Measurements from ENCODE around the gene AP2A2.
A peak's percentile ranks its signal among the peaks of the same experiment; 100 is the strongest.

AP2A2 gene

DNA sequence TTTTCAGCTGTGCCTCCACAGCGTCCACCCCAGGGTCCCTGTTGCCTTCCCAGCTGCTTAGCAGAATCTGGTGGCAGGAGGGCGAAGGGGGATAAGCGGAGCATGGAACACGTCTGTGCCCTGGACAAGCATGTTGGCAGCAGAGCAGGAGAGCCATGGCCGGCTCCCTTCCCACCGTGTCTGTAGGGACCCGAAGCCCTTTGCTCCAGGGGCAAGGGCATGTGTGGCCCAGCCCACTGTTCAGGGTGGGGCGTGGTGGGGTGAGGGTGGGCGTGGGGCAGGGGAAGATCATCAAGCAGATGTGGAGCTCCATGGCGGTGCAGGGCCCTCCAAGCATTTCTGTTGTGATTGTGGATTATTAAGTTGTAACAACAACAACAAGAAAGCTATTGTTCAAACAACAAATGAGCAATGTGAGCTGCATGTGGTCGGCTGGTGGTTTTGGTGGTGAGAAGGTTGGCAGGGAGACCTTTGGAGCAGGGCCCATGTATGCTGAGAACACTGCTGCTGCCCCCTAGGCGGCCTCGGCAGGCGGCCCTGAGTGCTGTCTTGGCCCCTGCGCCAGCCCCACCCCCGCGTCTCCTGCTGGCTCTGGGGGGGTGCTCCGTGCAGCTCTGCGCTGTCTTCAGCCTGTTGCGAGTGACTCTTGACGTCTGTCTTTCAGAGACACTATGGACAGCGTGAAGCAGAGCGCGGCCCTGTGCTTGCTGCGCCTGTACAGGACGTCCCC lies 50.9 kb downstream of the AP2A2 start:
- peak; percentile 71 for DNase-seq (ENCODE audit: low read depth)
- TF ChIP-seq, protein P1, sequence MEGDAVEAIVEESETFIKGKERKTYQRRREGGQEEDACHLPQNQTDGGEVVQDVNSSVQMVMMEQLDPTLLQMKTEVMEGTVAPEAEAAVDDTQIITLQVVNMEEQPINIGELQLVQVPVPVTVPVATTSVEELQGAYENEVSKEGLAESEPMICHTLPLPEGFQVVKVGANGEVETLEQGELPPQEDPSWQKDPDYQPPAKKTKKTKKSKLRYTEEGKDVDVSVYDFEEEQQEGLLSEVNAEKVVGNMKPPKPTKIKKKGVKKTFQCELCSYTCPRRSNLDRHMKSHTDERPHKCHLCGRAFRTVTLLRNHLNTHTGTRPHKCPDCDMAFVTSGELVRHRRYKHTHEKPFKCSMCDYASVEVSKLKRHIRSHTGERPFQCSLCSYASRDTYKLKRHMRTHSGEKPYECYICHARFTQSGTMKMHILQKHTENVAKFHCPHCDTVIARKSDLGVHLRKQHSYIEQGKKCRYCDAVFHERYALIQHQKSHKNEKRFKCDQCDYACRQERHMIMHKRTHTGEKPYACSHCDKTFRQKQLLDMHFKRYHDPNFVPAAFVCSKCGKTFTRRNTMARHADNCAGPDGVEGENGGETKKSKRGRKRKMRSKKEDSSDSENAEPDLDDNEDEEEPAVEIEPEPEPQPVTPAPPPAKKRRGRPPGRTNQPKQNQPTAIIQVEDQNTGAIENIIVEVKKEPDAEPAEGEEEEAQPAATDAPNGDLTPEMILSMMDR (conservative IDR thresholded peaks at IDR 0.05; ENCODE audit: control insufficient read depth, insufficient read depth, low read depth, low read length): peak; percentile 24

DNA sequence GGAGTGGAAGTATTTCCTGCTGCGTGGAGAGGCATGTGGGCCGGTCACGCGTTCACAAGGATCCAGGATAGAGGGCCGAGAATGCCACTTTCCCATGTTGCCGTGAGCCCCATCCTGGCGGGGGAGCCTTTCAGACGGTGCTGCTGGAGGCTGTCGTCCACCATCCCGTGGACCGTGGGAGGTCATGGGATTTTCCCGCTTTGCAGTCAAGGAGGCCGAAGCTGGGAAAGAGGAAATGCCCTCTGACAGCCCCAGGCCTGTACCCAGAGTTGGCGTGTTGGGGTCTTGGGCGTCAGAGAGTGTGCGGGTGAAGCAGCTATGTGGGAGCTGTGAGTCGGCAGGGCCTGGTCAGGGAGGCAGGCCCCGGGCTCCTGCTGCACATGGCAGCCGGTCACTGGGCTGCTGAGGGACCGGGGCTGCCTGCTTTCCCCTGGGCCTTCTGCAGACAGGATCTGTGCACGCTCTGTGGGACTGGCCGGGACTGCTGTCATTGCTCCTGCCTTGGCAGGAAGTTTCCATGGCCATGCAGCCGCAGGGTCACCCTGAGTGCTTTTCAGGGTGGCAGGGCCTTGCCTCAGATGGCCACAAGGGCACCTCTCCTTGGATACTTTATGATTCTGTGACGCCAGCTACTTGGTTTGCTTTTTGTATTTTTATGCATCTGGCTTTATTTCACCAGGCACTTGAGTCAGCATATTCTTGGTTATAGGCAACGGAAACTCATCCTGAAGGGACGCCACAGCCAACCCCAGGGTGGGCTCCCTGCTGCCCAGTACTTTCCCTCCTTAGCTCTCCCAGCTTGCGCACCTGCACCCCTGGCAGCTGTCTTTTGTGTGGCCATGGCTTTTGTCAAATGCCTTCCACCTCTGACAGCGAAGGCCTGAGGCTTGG lies 52.4 kb downstream of the AP2A2 start:
- H3K4me3 ChIP-seq (ENCODE audit: control insufficient read depth, low read depth, low read length): no peak overlapping the region
- DNase-seq (ENCODE audit: low read depth): no peak
- TF ChIP-seq, protein P1 (conservative IDR thresholded peaks at IDR 0.05; ENCODE audit: control insufficient read depth, insufficient read depth, low read depth, low read length): no peak

More for the DNA sequence above, 50.9 kb downstream of the AP2A2 start:
- no peak overlapping the region for H3K4me3 ChIP-seq (ENCODE audit: control insufficient read depth, low read depth, low read length)

DNA sequence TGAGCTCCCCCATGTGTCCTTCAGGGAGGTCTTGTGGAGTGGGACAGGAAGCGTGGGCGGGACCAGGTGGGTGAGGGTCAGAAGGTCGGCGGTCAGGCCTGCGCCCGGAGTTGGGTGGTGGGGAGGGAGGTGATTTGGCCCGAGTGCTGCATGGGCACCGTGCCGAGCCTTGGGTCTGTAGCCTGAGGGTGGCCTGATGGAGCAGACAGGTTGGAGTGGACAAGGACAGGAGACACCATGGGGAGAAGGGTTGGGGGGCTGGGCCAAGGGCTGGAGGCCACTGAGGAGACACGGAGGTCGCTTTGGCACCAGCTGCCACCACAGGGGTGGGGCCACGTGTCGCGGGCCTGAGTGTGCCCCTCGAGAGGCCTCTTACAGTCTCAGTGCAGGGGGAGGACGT lies 53.1 kb downstream of the AP2A2 start:
- no peak for DNase-seq (ENCODE audit: low read depth)
- TF ChIP-seq, protein P1 (conservative IDR thresholded peaks at IDR 0.05; ENCODE audit: control insufficient read depth, insufficient read depth, low read depth, low read length): no peak
- H3K4me3 ChIP-seq (ENCODE audit: control insufficient read depth, low read depth, low read length): no peak overlapping the region

DNA sequence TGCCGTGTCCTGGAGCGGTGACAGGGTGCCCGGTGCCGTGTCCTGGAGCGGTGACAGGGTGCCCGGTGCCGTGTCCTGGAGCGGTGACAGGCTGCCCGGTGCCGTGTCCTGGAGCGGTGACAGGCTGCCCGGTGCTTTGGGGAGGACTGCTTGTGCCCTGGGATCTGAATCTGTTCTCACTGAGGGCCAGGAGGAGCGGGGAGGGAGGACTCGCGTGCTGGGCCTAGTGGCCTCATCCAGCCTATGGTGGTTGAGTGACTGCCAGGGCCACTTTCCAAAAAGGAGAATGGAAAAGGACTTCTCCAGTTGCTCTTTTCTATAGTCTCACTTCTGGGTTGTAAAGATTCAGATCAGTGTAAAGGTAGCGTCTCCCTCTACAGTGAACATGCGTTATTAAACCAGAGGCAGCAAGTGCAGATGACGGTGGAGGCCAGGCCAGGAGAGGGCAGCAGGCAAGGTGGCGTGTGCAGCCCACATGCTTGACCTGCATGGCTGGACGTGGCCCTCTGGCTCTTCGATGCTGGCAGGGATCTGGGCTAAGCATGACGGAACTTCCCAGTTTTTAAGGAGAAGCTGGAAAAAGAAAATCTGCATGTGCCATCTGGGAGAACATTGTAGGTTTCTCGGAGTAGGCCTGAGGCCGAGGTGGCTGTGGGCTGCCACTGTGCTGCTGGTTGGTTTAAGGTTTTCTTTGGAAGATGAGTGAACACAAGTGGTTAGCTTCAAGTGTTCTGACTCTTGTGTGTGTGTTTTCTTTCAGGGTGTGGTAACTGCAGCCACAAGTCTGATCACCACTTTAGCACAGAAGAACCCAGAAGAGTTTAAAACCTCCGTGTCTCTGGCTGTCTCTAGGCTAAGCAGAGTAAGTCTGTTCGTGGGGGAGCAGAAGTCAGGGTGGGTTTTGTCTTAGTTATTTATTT lies 55.0 kb downstream of the AP2A2 start:
- TF ChIP-seq, protein P1 (conservative IDR thresholded peaks at IDR 0.05; ENCODE audit: control insufficient read depth, insufficient read depth, low read depth, low read length): peak; percentile 4
- H3K4me3 ChIP-seq (ENCODE audit: control insufficient read depth, low read depth, low read length): no peak overlapping the region
- DNase-seq (ENCODE audit: low read depth): peak; percentile 33

DNA sequence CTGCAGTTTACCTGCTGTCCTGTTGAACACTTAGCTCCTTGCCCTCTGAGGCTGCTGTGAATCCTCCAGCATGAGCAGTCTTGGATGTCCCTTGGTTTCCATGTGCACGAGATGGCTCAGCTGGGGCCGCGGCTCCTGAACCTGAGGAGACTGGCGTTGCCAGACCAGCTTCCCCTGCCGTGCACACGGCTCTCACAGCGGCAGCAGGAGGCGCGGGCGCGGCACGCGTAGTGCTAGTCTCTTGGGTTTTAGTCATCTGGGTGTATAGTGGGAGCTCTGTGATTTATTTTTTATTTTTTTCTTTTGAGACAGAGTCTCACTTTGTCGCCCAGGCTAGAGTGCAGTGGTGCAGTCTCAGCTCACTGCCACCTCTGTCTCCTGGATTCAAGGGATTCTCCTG lies 56.1 kb downstream of the AP2A2 start:
- H3K4me3 ChIP-seq (ENCODE audit: control insufficient read depth, low read depth, low read length): no peak overlapping the region
- DNase-seq (ENCODE audit: low read depth): no peak
- TF ChIP-seq, protein P1 (conservative IDR thresholded peaks at IDR 0.05; ENCODE audit: control insufficient read depth, insufficient read depth, low read depth, low read length): no peak

DNA sequence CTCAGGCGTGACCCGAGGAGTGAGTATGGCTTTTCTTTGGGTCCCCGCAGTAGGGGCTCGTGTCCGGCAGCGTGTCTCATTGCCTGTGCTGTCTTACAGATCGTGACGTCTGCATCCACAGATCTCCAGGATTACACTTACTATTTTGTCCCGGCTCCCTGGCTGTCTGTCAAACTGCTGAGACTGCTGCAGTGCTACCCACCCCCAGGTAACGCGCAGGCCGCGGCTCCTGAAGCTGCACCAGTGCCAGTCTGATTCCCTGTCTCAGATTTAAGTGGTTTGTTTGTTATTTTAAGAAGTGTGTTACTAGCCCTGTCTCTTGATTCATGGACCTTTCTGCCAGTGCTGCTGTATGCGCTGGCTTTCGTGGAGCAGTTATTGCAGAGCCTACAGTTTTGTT lies 58.9 kb downstream of the AP2A2 start:
- TF ChIP-seq, protein P1 (conservative IDR thresholded peaks at IDR 0.05; ENCODE audit: control insufficient read depth, insufficient read depth, low read depth, low read length): no peak
- no peak for DNase-seq (ENCODE audit: low read depth)
- H3K4me3 ChIP-seq (ENCODE audit: control insufficient read depth, low read depth, low read length): no peak overlapping the region
